Globus pallidus (tissue), 1 donor: Measurements from ENCODE around the gene SRXN1.

ENCODE experiments used
- DNase-seq: peaks from one replicate; pipeline ENCODE4 v3.0.0-alpha.2; 2015; ENCODE audit warnings: low spot score

SRXN1 gene

GRCh38 chr20:635893-636338 lies 17.1 kb downstream of the SRXN1 start:
- no peak for DNase-seq

- DNase-seq = no peak
Measured at GRCh38 chr20:635028-635892, 17.7 kb downstream of the SRXN1 start.

DNA sequence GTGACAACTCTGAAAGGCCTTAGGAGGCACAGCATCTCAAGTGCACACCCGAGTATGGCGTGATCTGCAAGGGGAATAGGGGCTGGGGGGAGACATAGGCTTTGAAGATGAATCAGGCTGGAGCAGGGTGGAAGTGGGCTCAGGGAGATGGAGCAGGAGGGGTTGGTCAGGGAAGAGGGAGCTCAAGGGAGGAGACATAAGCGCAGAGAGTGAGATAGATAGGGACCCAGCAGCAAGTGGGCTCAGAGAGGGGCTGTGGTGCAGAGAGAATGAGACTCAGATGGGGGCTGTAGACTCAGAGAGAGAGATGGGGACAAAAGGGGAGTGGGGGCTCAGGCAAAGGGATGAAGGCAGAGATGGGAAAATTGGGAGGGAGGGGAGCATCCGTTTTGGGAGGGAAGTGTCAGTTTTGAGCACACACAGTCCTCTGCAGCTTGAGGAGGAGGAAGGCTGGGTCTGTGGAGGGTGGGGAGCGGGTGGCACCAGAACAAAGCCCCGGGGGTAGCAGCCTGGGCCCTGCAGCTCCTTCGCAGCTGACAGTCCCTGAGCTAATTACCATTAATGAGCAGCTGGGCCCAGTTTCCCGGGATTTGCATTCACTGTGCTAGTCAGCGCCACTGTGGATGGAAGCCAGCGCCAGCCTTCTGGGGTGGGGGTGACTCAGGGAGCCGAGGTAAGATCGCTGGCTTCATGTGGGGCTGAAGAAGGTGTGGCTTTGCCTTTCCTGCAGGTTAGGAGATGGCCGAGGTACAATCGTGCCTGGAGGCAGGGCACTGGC lies 18.7 kb downstream of the SRXN1 start:
- peak; percentile 17 for DNase-seq

DNA sequence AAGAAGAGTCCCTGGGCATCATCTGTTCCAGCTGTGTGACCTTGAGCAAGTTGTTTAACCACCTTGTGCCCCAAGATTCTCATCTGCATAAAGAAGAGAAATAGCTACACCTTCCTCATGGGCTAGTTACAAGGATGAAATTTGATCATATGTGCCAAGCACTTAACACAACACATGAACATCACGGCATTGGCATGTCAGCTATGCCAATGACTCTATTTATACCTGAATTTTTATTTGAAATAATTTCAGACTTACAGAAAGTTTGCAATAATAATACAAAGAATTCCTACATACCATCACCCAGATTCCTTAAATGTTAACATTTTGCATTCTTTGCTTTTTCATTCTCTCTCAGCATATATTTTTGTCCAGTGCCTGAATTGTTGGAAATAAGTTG lies 21.9 kb downstream of the SRXN1 start:
- DNase-seq = no peak

GRCh38 chr20:626579-626978 lies 26.4 kb downstream of the SRXN1 start:
- no peak for DNase-seq

DNA sequence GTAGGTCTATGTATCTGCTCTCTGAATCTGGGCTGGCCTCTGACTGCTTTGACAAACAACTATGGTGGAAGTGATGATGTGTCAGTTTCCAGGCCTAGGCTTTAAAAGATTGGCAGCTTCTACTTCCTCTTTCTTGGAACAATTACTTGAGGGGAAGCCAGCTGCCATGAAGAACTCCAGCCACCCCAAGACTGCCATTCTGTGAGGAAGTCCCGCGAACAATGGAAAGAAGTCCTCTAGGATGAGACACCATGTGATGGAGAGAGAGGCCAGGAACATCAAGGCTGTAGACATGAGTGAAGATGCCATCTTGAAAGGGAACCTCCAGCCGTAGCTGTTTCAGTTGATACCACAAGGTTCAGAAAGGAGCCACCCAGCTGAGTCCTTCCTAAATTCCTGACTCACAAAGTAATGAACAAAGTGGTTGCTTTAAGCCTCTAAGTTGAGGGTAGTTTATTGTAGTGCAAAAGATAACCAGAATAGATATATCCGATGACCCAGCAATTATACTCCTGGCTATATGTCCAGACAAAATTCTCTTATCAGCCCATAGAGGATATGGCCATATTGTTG lies 27.6 kb downstream of the SRXN1 start:
- no peak for DNase-seq

DNA sequence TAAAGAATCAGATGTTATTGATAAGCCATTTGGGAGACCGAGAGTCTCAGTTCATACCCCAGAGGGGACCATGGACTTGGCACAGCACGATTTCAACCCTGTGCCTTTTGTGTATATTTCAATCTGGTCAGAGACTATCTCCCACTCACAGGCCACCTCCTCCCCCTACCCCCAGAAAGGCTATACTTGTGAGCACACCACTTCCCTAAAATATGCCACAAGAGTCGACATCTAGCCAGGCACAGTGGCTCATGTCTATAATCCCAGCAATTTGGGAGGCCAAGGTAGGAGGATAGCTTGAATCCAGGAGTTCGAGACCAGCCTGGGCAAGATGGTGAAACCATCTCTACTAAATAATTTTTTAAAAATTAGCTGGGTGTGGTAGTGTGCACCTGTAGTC lies 29.3 kb downstream of the SRXN1 start:
- no peak for DNase-seq

DNA sequence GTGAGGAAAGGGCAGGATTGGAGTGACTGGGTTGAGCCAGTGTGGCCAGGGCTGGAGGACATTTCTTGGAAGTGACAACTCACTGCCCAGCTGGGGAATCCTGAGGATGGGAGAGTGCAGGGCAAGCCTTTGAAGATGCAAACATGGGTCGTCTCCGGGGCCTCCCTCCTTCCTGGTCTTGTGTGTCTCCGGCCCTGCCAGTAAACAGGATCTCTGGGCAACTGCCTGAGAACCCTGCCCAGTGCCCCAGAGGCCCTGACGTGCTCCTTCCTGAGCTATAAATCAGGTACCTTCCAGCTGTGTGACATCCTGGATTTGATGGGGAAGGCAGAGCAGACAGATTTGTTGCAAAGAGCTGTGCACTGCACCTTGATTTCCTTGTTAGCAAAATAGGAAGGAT lies 30.0 kb downstream of the SRXN1 start:
- no peak for DNase-seq

DNA sequence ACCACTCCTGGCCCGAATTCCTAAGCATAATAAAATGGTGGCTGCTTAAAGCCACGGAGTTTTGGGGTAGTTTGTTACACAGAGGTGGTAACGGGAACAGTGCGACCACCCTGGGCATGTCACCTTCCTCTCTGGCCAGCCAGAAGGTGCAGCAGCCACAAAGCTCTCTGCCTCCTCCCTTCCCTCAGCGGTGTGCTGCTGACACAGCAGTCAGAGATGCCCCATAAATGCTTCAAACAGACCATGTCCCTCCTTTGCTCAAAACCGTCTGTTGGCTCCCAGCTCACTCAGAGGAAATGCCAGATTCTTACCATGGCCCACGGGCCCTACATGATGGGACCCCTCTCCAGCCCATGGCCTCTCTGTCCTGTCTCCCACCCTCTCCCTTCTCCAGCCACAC lies 30.8 kb downstream of the SRXN1 start:
- no peak for DNase-seq

- DNase-seq = no peak
Measured at GRCh38 chr20:621125-621756, 31.8 kb downstream of the SRXN1 start.

GRCh38 chr20:620246-620645 lies 32.8 kb downstream of the SRXN1 start:
- DNase-seq = no peak

DNA sequence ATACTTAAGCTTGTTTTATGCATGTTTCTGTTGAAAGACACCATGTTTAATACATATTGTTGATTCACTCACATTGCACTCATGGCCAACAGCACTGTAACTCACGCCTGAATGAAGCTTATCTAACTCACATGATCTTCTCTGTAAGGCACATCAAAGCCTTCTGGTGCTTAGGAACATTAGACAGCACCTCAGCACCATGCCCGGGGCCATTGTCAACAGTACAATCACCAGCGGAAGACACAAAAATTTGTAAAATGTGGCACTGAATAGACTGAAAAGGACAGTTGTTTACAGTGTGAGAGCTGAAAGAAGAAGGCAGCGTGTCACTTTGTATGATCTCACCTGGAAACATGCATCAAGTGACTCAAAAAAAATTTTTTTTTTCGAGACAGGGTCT lies 34.0 kb downstream of the SRXN1 start:
- DNase-seq = no peak

DNA sequence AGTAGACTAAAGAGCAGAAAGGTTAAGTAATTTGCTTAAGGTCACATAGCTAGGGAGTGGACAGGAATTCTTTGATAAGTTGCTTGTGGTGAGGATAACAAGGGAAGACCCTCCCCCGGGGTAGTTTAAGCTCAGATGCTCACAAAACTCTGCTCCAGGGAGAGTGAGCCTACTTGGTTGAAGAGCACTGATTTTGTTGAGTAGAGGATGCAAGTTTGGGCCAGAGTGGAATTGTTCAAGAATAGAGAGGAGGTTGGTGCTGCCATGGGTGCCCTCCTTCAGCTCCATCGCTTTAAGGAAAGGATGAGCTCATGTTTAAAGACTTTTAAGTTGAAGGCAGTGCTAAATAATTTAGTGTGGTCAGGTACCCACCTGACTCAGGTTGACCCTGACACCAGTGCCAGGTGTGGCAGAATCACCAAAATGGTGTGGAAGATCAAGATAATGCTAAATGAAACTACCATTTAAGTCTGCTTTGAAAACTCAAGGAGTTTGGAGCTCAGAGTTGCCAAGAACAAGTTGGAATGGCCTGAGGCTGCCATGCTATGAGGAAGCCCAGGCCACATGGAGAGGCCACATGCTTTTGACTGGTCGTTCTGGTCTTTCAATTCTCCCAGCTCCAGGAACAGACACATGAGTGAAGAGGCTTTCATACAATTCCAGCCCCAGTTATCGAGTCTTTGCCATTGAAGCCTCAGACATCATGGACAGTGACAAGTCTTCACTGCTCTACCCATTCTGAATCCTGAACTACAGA lies 34.9 kb downstream of the SRXN1 start:
- DNase-seq = no peak

- no peak for DNase-seq
Measured at GRCh38 chr20:615514-615913, 37.5 kb downstream of the SRXN1 start.

DNA sequence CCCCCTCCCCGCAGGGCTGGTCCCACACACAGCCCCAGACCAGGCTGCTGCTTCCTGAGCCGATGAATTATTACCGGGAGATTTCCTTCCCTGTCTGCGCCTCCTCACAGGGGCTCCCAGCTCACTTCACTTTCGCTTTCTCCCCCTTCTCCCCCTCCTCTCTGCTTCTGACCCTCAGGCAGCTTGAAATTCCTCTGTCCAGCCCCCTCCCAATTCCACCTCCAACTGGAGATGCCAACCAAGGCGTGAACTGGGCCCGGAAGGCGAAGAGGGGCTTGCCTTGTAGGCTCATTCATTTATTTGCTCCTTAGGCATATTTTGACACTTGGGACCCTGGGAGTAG lies 41.2 kb downstream of the SRXN1 start:
- no peak for DNase-seq

- DNase-seq = no peak
Measured at GRCh38 chr20:611047-611842, 41.8 kb downstream of the SRXN1 start.

DNA sequence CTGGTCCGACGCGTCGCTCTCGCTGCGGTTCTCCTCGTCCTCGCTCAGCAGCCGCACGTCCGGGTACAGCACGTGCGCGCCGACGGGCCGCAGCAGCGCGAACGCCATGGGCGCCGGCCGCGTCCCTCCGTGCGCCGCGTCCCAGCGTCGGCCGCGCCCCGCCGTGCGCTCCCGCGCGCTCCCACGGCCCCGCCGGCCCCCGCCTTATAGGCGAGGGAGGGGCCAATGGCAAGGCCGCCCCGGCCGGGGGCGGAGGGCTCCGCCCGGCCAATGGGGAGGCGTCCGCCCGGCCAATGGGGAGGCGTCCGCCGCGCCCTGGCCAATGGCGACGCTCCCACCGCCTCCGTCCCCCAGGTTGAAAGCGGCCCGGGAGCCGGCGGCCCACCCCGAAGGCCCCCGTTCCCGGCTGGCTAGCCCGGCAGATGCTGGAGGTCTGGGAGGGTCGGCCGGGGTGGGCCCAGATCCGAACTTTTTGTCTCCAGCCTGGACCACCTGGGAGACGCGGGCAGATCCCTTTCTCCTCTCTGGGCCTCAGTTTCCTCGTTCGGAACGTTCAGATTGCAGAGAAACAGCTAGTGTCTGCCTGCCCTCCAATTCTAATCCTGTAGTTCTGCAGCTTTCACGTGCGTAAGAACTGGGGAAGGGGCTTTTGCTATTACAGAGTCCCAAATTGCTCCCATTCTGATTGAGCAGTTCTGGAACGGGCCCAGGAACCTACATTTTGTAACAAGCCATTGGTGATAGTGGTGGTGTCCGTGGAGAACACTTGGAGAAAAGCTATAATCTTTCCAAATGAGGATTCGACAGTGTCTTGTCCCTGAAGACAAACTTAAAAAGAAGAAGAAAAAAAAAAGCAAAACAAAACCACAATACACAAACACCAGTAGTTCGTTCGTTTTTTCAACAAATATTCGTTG lies 42.6 kb downstream of the SRXN1 start, which contains the start of gene TCF15:
TCF15 (minus strand) TSS at position 180 of the 917 bp plus-strand sequence; CDS start at position 108, 72 bp downstream.
- DNase-seq = peak; percentile 4

DNA sequence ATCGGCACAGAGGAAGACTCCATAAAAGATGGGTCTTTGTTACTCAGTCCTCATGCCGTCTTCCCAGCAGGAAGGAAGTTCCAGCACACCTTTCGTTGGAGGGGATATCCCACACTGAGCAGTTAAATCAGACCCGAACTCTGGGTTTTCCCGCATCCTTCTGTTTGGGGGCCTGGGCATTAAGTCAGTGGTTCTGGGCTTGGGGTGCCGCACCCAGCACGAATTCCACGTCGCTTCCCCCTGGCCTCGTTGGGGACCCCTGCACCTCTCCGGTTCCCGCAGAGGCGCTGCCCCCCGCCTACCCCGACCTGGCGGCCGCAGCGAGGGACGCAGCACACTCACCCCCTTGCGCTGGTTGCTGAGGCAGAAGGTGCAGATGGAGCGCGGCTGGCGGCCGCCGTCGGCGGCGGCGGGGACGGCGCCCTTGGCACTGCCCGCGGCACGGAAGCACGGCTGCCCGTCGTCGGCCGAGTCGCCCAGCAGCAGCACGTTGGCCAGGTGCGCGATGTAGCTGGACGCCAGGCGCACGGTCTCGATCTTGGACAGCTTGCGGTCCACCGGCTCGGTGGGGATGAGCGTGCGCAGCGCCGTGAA lies 43.5 kb downstream of the SRXN1 start:
- no peak for DNase-seq

DNA sequence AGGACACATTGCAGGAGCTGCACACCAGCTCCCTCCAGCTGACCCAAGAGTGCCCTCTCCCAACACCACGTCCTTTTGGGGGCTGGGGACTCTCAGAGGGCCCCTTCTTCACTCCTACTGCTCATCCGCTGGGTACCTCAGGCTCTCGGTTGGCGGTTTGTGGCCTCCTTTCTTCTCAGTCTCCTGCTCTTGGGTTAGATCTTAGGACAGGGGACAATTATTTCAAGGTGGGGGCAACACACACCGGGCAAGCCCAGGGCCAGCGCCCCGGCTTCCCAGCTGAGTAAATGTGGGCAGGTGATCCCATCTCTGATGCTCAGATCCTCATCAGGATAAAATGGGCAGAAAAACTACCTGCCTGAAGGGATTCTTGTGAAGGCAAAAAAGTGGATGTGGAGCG lies 44.0 kb downstream of the SRXN1 start:
- no peak for DNase-seq
